Pancreas (tissue), 10 donors: Measurements from ENCODE around the gene TMEM150B. TPM values are rescaled to one million over a fixed set of nuclear protein-coding genes. Genes with fewer than 3 reads are reported as not detected.

ENCODE experiments used
- ATAC-seq, 4 donors: fragments of 200-7000 bp; cut with Tn5 transposase; one replicate each; pipeline versions ENCODE4 v1.8.0 to v1.9.1; 2020; ENCODE audit warnings: mild to moderate bottlenecking in 4 of 4, moderate library complexity in 4 of 4
- DNase-seq, 6 donors: peaks; one replicate each; pipeline ENCODE4 v3.0.0-alpha.2; 2020
- FAIRE-seq: peaks from 2 replicates; lab custom pipeline; 2012; peaks lifted over from hg19 to GRCh38; lab: Jason Lieb, UNC
- H3K27ac ChIP-seq, 4 donors: fragments of 200-600 bp; sonication (generic); 1 replicate in 3 of 4; 2 replicates in 1 of 4; pipeline versions ENCODE4 v1.5.0 to v1.8.0; 2020
- H3K27me3 ChIP-seq, 4 donors: fragments of 200-600 bp; one replicate each; pipeline ENCODE4 v1.8.0; 2021
- H3K36me3 ChIP-seq, 3 donors: fragments of 200-600 bp; sonication (generic) in 1 of 3; one replicate each; pipeline versions ENCODE4 v1.5.0 to v1.8.0; 2020 to 2021
- H3K4me1 ChIP-seq, 3 donors: fragments of 200-600 bp; one replicate each; pipeline ENCODE4 v1.8.0; 2021
- H3K4me3 ChIP-seq, 4 donors: fragments of 200-600 bp; sonication (generic) in 2 of 4; one replicate each; pipeline versions ENCODE4 v1.5.0 to v1.8.0; 2020 to 2021
- H3K9me3 ChIP-seq, 4 donors: fragments of 200-600 bp; one replicate each; pipeline ENCODE4 v1.8.0; 2021
- CTCF ChIP-seq, 4 donors: fragments of 200-600 bp; sonication (generic) in 3 of 4; IDR thresholded peaks; one replicate each; pipeline versions ENCODE4 v1.5.0 to v1.8.0; 2021; ENCODE audit warnings: antibody characterized with exemption in 4 of 4
- WGBS, 2 donors: extraction: QIAGEN DNeasy Blood & Tissue Kit; methylation state at CpG; one replicate each; pipeline ENCODE4 v1.1.7; 2013; 5-methylcytosine and 5-hydroxymethylcytosine counted together
- intact Hi-C, 3 donors: fragments of 100-400 bp; cut with DNase I; formaldehyde crosslinking; loops; one replicate each; pipeline versions ENCODE4 v1.11.1 to v1.14.2; 2022
- polyA plus RNA-seq, 2 donors: library from polyadenylated mRNA; stranded (reverse); fragments of 200-250 nt; gene quantifications; one replicate each; pipeline ENCODE4 v1.2.3, GENCODE V29; 2013
- total RNA-seq, 6 donors: library from RNA; stranded (reverse); fragmentation: NEBNext Ultra II Directional in 4 of 6; extraction: Animal tissue kit (Norgen Biotek cat#: 25700) in 4 of 6; gene quantifications; one replicate each; pipeline versions ENCODE4 v1.2.1 to v1.2.4, GENCODE V29; 2021 to 2023
- donor health status: healthy with polysubstance abuse.
- donor health status: DM: no; HTN: no; CAD: no; lungs with moderate emphysema.
- donor health status: DM: no; HTN: no; CAD: no.
- donor health status: control.
- donor health status: control.
- donor health status: Bipolar disorder and iron deficiency.
- donor health status: DM: yes; HTN: yes; CAD: no.
- donor health status: DM: no; HTN: no; CAD: no.
- donor health status: DM: no; HTN: no; CAD: no.
- donor health status: DM: yes; HTN: yes; CAD: no.

Gene TMEM150B
- total and polyA plus RNA-seq, 8 donors = 0.14 to 1.3 (median 0.57) TPM; not detected in 4

DNA sequence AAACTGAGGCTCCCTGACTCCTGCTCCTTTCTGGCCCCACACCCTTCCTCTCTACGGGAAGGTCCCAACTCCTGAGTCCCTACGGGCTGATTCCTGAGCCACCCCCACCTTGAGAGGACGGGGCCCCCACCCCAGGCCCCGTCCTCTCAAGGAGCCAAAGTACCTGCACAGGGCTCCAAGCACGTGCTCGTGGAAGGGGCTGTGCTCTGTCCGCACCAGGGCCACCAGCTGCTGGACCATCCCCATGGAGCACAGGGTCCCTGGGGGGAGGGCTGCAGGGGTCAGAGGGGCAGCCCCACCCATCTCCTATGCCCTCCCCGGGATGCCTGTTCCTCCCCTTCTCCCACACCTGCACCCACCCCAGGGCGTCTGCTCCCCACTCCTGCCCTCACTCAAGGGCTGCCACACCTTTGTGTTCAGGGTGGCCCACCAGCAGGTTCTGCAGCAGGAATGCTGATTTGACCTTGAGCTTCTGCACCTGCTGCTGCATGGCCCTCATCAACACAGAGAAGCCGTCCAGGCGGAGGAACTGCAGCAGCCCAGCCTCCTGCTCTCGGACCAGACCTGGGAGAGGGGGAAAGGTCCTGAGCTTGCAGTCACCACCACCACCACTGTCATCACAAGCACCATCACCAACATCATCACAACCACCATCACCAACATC lies 59.3 kb downstream of the TMEM150B start:
- H3K4me1 ChIP-seq = no peaks in the 10 kb centered on the region
- intact Hi-C loops = no loop called here
- peak in 1 of 6 donors; percentile 62 for DNase-seq
- H3K9me3 ChIP-seq = no peaks in the 10 kb centered on the region
- H3K27me3 ChIP-seq = no peaks in the 10 kb centered on the region
- no peaks in the 10 kb centered on the region for H3K36me3 ChIP-seq
- 87 to 93% methylated on average over 11 to 12 of the region's 12 CpGs for WGBS, 2 donors
- H3K27ac ChIP-seq = no peak overlapping the region
- no peak for FAIRE-seq
- no peak for ATAC-seq
- no peak for TF ChIP-seq CTCF (IDR thresholded peaks at IDR 0.05)
- no peak overlapping the region for H3K4me3 ChIP-seq

DNA sequence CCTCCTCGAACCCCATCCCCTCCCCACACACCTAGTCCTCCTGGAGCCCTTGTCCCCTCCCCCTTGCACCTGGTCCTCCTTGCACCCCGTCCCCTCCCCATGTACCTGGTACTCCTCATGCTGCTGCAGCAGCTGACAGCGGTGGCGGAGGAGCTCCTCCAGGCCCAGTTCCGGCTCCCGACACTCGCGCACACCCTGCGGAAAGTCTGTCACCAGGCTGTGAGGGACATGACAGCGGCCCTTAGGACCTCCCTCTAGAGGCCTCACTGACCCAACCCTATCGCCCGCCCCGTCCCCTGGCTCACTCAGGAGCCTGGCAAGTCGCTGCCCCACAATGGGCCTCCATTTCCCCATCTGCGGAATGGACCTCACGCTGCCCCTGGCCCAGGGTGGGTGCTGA lies 60.0 kb downstream of the TMEM150B start:
- no peaks in the 10 kb centered on the region for H3K27me3 ChIP-seq
- H3K4me3 ChIP-seq = no peak overlapping the region
- no peaks in the 10 kb centered on the region for H3K9me3 ChIP-seq
- no peak for TF ChIP-seq CTCF (IDR thresholded peaks at IDR 0.05)
- intact Hi-C loops = no loop called here
- ATAC-seq (no peak), FAIRE-seq (no peak), DNase-seq (no peak)
- H3K27ac ChIP-seq = no peak overlapping the region
- peaks cover 0 to under 1% (median 0%) of the 10 kb centered on the region in 3 donors for H3K4me1 ChIP-seq
- no peaks in the 10 kb centered on the region for H3K36me3 ChIP-seq
- 87 to 91% methylated on average over 16 of the region's 16 CpGs for WGBS, 2 donors

- Histone ChIP-seq H3K9me3 (no peaks in the 10 kb centered on the region), H3K27me3 (no peaks in the 10 kb centered on the region), H3K4me3 (no peak overlapping the region), H3K27ac (no peak overlapping the region), H3K36me3 (no peaks in the 10 kb centered on the region), H3K4me1 (peaks cover 0 to 7% (median 5%) of the 10 kb centered on the region in 3 donors)
- no peak for TF ChIP-seq CTCF (IDR thresholded peaks at IDR 0.05)
- intact Hi-C loops = no loop called here
- ATAC-seq (no peak), FAIRE-seq (no peak), DNase-seq (no peak)
- WGBS, 2 donors = 85 to 91% methylated on average over 5 of the region's 5 CpGs
Observed at GRCh38 chr19:55264531-55264930, 60.6 kb downstream of the TMEM150B start.

Other genes with a start within 250 kb of the TMEM150B start
- gene EPS8L1, start 249.5 kb downstream of the TMEM150B start, total RNA-seq = 10 to 100 TPM; 10.2 to 32.0 (median 16.0) TPM
- gene EPS8L1, start 249.5 kb downstream of the TMEM150B start, polyA plus RNA-seq = 100 to 1,000 TPM; 152 to 279 TPM
- 10 to 100 TPM; 37.1 to 61.5 (median 50.9) TPM for gene PPP1R12C, start 207.7 kb downstream of the TMEM150B start, total RNA-seq
- gene PPP1R12C, start 207.7 kb downstream of the TMEM150B start, polyA plus RNA-seq = 100 to 1,000 TPM; 174 to 266 TPM
- gene TNNT1, start 176.1 kb downstream of the TMEM150B start, total RNA-seq = under 1 TPM in 1 of 6 donors, not detected in 5; 0.54 TPM
- gene TNNT1, start 176.1 kb downstream of the TMEM150B start, polyA plus RNA-seq = 1 to 10 TPM in 1 of 2 donors, not detected in 1; 4.0 TPM
- 1 to 10 TPM in 1 of 6 donors, under 1 TPM in 1, not detected in 4; 0.66 to 4.1 TPM for gene TNNI3, start 167.6 kb downstream of the TMEM150B start, total RNA-seq
- 1 to 10 TPM; 2.2 to 2.9 TPM for gene TNNI3, start 167.6 kb downstream of the TMEM150B start, polyA plus RNA-seq
- 1 to 10 TPM; 1.2 to 3.2 (median 2.5) TPM for gene DNAAF3, start 158.7 kb downstream of the TMEM150B start, total RNA-seq
- 1 to 10 TPM; 3.0 to 3.3 TPM for gene DNAAF3, start 158.7 kb downstream of the TMEM150B start, polyA plus RNA-seq
- 1 to 10 TPM in 5 of 6 donors, under 1 TPM in 1; 0.88 to 3.7 (median 1.7) TPM for gene SYT5, start 145.1 kb downstream of the TMEM150B start, total RNA-seq
- gene SYT5, start 145.1 kb downstream of the TMEM150B start, polyA plus RNA-seq = 10 to 100 TPM; 10.6 to 41.1 TPM
- gene PTPRH, start 115.8 kb downstream of the TMEM150B start, total RNA-seq = 10 to 100 TPM in 2 of 6 donors, 1 to 10 TPM in 4; 5.1 to 15.3 (median 8.8) TPM
- gene PTPRH, start 115.8 kb downstream of the TMEM150B start, polyA plus RNA-seq = 1 to 10 TPM; 5.8 to 8.0 TPM
- 1 to 10 TPM; 1.0 to 1.8 (median 1.5) TPM for gene TMEM86B, start 96.6 kb downstream of the TMEM150B start, total RNA-seq
- 10 to 100 TPM; 14.4 to 27.3 TPM for gene TMEM86B, start 96.6 kb downstream of the TMEM150B start, polyA plus RNA-seq
- gene PPP6R1, start 66.3 kb downstream of the TMEM150B start, total RNA-seq = 10 to 100 TPM; 15.3 to 31.4 (median 18.9) TPM
- gene PPP6R1, start 66.3 kb downstream of the TMEM150B start, polyA plus RNA-seq = 10 to 100 TPM; 27.0 to 33.1 TPM
- 10 to 100 TPM in 4 of 6 donors, 1 to 10 TPM in 2; 7.0 to 16.6 (median 12.3) TPM for gene HSPBP1, start 45.2 kb downstream of the TMEM150B start, total RNA-seq
- 10 to 100 TPM; 26.4 to 29.5 TPM for gene HSPBP1, start 45.2 kb downstream of the TMEM150B start, polyA plus RNA-seq
- 1 to 10 TPM in 3 of 6 donors, under 1 TPM in 3; 0.46 to 2.5 (median 1.1) TPM for gene BRSK1, start 41.3 kb downstream of the TMEM150B start, total RNA-seq
- gene BRSK1, start 41.3 kb downstream of the TMEM150B start, polyA plus RNA-seq = 1 to 10 TPM; 4.8 to 9.2 TPM
- 10 to 100 TPM in 2 of 6 donors, 1 to 10 TPM in 4; 4.3 to 12.6 (median 6.9) TPM for gene KMT5C, start 14.5 kb upstream of the TMEM150B start, total RNA-seq
- gene KMT5C, start 14.5 kb upstream of the TMEM150B start, polyA plus RNA-seq = 10 to 100 TPM; 22.3 to 27.4 TPM
- gene COX6B2, start 29.4 kb upstream of the TMEM150B start, total RNA-seq = under 1 TPM in 1 of 6 donors, not detected in 5; 0.62 TPM
- under 1 TPM; 0.28 to 0.42 TPM for gene COX6B2, start 29.4 kb upstream of the TMEM150B start, polyA plus RNA-seq
- not detected for gene GARIN5B, start 37.9 kb upstream of the TMEM150B start, total RNA-seq
- gene GARIN5B, start 37.9 kb upstream of the TMEM150B start, polyA plus RNA-seq = not detected
- gene IL11, start 45.1 kb upstream of the TMEM150B start, total RNA-seq = under 1 TPM in 3 of 6 donors, not detected in 3; 0.20 to 0.41 (median 0.37) TPM
- under 1 TPM; 0.16 to 0.19 TPM for gene IL11, start 45.1 kb upstream of the TMEM150B start, polyA plus RNA-seq
- not detected for gene TMEM190, start 51.5 kb upstream of the TMEM150B start, total RNA-seq
- gene TMEM190, start 51.5 kb upstream of the TMEM150B start, polyA plus RNA-seq = under 1 TPM in 1 of 2 donors, not detected in 1; 0.45 TPM
- gene TMEM238, start 59.0 kb upstream of the TMEM150B start, total RNA-seq = 10 to 100 TPM; 14.7 to 32.7 (median 21.3) TPM
- gene TMEM238, start 59.0 kb upstream of the TMEM150B start, polyA plus RNA-seq = under 1 TPM; 0.42 TPM
- 1,000 to 10,000 TPM in 1 of 6 donors, 100 to 1,000 TPM in 5; 420 to 1,198 (median 819) TPM for gene RPL28, start 60.6 kb upstream of the TMEM150B start, total RNA-seq
- 1,000 to 10,000 TPM in 1 of 2 donors, 100 to 1,000 TPM in 1; 738 to 1,109 TPM for gene RPL28, start 60.6 kb upstream of the TMEM150B start, polyA plus RNA-seq
- 1 to 10 TPM; 2.0 to 7.3 (median 5.1) TPM for gene UBE2S, start 82.4 kb upstream of the TMEM150B start, total RNA-seq
- gene UBE2S, start 82.4 kb upstream of the TMEM150B start, polyA plus RNA-seq = 1 to 10 TPM; 3.6 to 5.0 TPM
- gene SHISA7, start 118.0 kb upstream of the TMEM150B start, total RNA-seq = under 1 TPM in 3 of 6 donors, not detected in 3; 0.05 to 0.16 (median 0.06) TPM
- gene SHISA7, start 118.0 kb upstream of the TMEM150B start, polyA plus RNA-seq = under 1 TPM; 0.04 to 0.33 TPM
- gene ISOC2, start 136.3 kb upstream of the TMEM150B start, total RNA-seq = 10 to 100 TPM; 13.0 to 23.9 (median 20.9) TPM
- gene ISOC2, start 136.3 kb upstream of the TMEM150B start, polyA plus RNA-seq = 10 to 100 TPM; 38.3 to 43.9 TPM
- gene C19orf85, start 139.4 kb upstream of the TMEM150B start, total RNA-seq = not detected
- not detected for gene C19orf85, start 139.4 kb upstream of the TMEM150B start, polyA plus RNA-seq
- gene ZNF628, start 151.3 kb upstream of the TMEM150B start, total RNA-seq = 1 to 10 TPM; 3.4 to 6.2 (median 4.1) TPM
- 1 to 10 TPM; 2.6 to 7.8 TPM for gene ZNF628, start 151.3 kb upstream of the TMEM150B start, polyA plus RNA-seq
- 10 to 100 TPM in 1 of 6 donors, 1 to 10 TPM in 5; 5.8 to 10.1 (median 7.5) TPM for gene NAT14, start 159.8 kb upstream of the TMEM150B start, total RNA-seq
- gene NAT14, start 159.8 kb upstream of the TMEM150B start, polyA plus RNA-seq = 10 to 100 TPM; 27.9 to 32.4 TPM
- gene SSC5D, start 163.1 kb upstream of the TMEM150B start, total RNA-seq = 1 to 10 TPM in 4 of 6 donors, under 1 TPM in 2; 0.60 to 5.3 (median 1.4) TPM
- gene SSC5D, start 163.1 kb upstream of the TMEM150B start, polyA plus RNA-seq = 1 to 10 TPM in 1 of 2 donors, under 1 TPM in 1; 0.77 to 2.1 TPM
- under 1 TPM in 1 of 6 donors, not detected in 5; 0.43 TPM for gene SBK2, start 211.8 kb upstream of the TMEM150B start, total RNA-seq
- under 1 TPM; 0.28 to 0.46 TPM for gene SBK2, start 211.8 kb upstream of the TMEM150B start, polyA plus RNA-seq
- gene SBK3, start 220.2 kb upstream of the TMEM150B start, total RNA-seq = under 1 TPM in 2 of 6 donors, not detected in 4; 0.19 to 0.28 TPM
- under 1 TPM; 0.11 to 0.16 TPM for gene SBK3, start 220.2 kb upstream of the TMEM150B start, polyA plus RNA-seq